Measurements from ENCODE around the gene FAM217B. TPM values are rescaled to one million over a fixed set of nuclear protein-coding genes. Genes with fewer than 3 reads are reported as not detected.
A peak's percentile ranks its signal among the peaks of the same experiment; 100 is the strongest.

The FAM217B gene
- total RNA-seq, 6 donors from 2014 or later = 7.1 to 21.3 (median 13.0) TPM

GRCh38 chr20:59962155-59962554 lies 22.0 kb downstream of the FAM217B start:
- H3K27me3 ChIP-seq = no peaks in the 10 kb centered on the region
- ATAC-seq (ENCODE audit: low FRiP score in 2 of 2) (no peak), DNase-seq (no peak)
- H3K27ac ChIP-seq = no peak overlapping the region
- H3K4me3 ChIP-seq = no peak overlapping the region
- 82 to 89% methylated on average over 6 of the region's 6 CpGs for WGBS, 2 donors
- H3K36me3 ChIP-seq = peaks cover 0 to 4% (median 1%) of the 10 kb centered on the region in 4 donors
- H3K9me3 ChIP-seq = no peaks in the 10 kb centered on the region
- H3K4me1 ChIP-seq = no peaks in the 10 kb centered on the region
- TF ChIP-seq CTCF (IDR thresholded peaks at IDR 0.05) (no peak), POLR2A (IDR thresholded peaks at IDR 0.05) (no peak), POLR2AphosphoS5 (IDR thresholded peaks at IDR 0.05) (no peak)

- H3K27me3 ChIP-seq = no peaks in the 10 kb centered on the region
- no peak overlapping the region for H3K4me3 ChIP-seq
- TF ChIP-seq POLR2AphosphoS5 (IDR thresholded peaks at IDR 0.05) = no peak
- no peak for TF ChIP-seq CTCF (IDR thresholded peaks at IDR 0.05)
- TF ChIP-seq POLR2A (IDR thresholded peaks at IDR 0.05) = no peak
- peaks cover 0 to 5% (median under 1%) of the 10 kb centered on the region in 4 donors for H3K4me1 ChIP-seq
- ATAC-seq (ENCODE audit: low FRiP score in 2 of 2) = no peak
- H3K9me3 ChIP-seq = no peaks in the 10 kb centered on the region
- H3K36me3 ChIP-seq = no peaks in the 10 kb centered on the region
- WGBS, 2 donors = 83 to 91% methylated on average over 3 of the region's 3 CpGs
- DNase-seq = no peak
- H3K27ac ChIP-seq = no peak overlapping the region
These were observed 26.2 kb downstream of the FAM217B start for GRCh38 chr20:59966428-59966827.

GRCh38 chr20:59971428-59971827 lies 31.2 kb downstream of the FAM217B start:
- no peak overlapping the region for H3K4me3 ChIP-seq
- peak overlapping the region; percentile 3 to 41 (median 23) for H3K27ac ChIP-seq
- no peak for ATAC-seq (ENCODE audit: low FRiP score in 2 of 2)
- TF ChIP-seq EP300 (IDR thresholded peaks at IDR 0.05) = no peak
- no peak for TF ChIP-seq POLR2AphosphoS5 (IDR thresholded peaks at IDR 0.05)
- no peak for TF ChIP-seq POLR2A (IDR thresholded peaks at IDR 0.05)
- TF ChIP-seq CTCF (IDR thresholded peaks at IDR 0.05) = no peak
- 79 to 95% methylated on average over 1 of the region's 1 CpG for WGBS, 2 donors
- H3K4me1 ChIP-seq = peaks cover 0 to 10% (median 3%) of the 10 kb centered on the region in 4 donors
- no peaks in the 10 kb centered on the region for H3K27me3 ChIP-seq
- no peak for DNase-seq
- H3K36me3 ChIP-seq = no peaks in the 10 kb centered on the region
- H3K9me3 ChIP-seq = no peaks in the 10 kb centered on the region

GRCh38 chr20:59972037-59972801 lies 32.0 kb downstream of the FAM217B start:
- H3K4me3 ChIP-seq = no peak overlapping the region
- peaks cover 0 to 10% (median 3%) of the 10 kb centered on the region in 4 donors for H3K4me1 ChIP-seq
- peak overlapping the region; percentile 6 to 41 (median 33) for H3K27ac ChIP-seq
- no peaks in the 10 kb centered on the region for H3K27me3 ChIP-seq
- no peaks in the 10 kb centered on the region for H3K9me3 ChIP-seq
- 44 to 61% methylated on average over 12 of the region's 12 CpGs for WGBS, 2 donors
- H3K36me3 ChIP-seq = no peaks in the 10 kb centered on the region
- DNase-seq (peak in 1 of 2 donors; percentile 54), ATAC-seq (ENCODE audit: low FRiP score in 2 of 2) (peak; percentile 47 to 63)
- TF ChIP-seq EP300 (IDR thresholded peaks at IDR 0.05) (peak in 1 of 4 donors; percentile 25), CTCF (IDR thresholded peaks at IDR 0.05) (no peak), POLR2AphosphoS5 (IDR thresholded peaks at IDR 0.05) (no peak), POLR2A (IDR thresholded peaks at IDR 0.05) (no peak)
